Stimulated activated naive CD8-positive, alpha-beta T cell treated with anti-CD3 and anti-CD28 coated beads, Interleukin-15, amount 100 ng/mL, for 72 hours (primary cell): ENCODE results near the gene DSE.
"Not testable (repeated sequence)": the region's sequence is repeated elsewhere in the genome, so short reads cannot be mapped to it uniquely, and the experiment has no call there.

Experiments
- ATAC-seq: fragments of 150-1000 bp; cut with Tn5 transposase; 2 replicates; pipeline ENCODE4 v1.10.0; 2021; ENCODE audit warnings: mild to moderate bottlenecking, moderate library complexity
- DNase-seq, 2 donors: peaks; one replicate each; pipeline ENCODE4 v3.0.0; 2021 to 2022
- H3K27ac Mint-ChIP-seq, 2 donors: one replicate each; pipeline ENCODE4 v1.8.0; 2022; ENCODE audit warnings: mild to moderate bottlenecking in 2 of 2, mixed read lengths in 2 of 2, moderate library complexity in 2 of 2
- H3K27me3 Mint-ChIP-seq: one replicate; pipeline ENCODE4 v1.8.0; 2022; ENCODE audit warnings: mixed read lengths
- H3K4me1 Mint-ChIP-seq: one replicate; pipeline ENCODE4 v1.8.0; 2022; ENCODE audit warnings: mild to moderate bottlenecking, mixed read lengths
- H3K4me3 Mint-ChIP-seq, 2 donors: one replicate each; pipeline ENCODE4 v1.8.0; 2022; ENCODE audit warnings: mild to moderate bottlenecking in 2 of 2, mixed read lengths in 2 of 2, moderate library complexity in 1 of 2
- H3K9me3 Mint-ChIP-seq, 2 donors: one replicate each; pipeline ENCODE4 v1.8.0; 2022; ENCODE audit warnings: mixed read lengths in 2 of 2

Gene DSE

GRCh38 chr6:116370760-116371119, at the start of gene DSE:
Gene DSE, plus strand, starts transcription at chr6:116370947. Its CDS starts 28,304 bp downstream, at chr6:116399251.
- H3K27me3 Mint-ChIP-seq: peaks cover 37% of the 10 kb centered on the region
- peaks cover 16% of the 10 kb centered on the region for H3K4me1 Mint-ChIP-seq

DNA sequence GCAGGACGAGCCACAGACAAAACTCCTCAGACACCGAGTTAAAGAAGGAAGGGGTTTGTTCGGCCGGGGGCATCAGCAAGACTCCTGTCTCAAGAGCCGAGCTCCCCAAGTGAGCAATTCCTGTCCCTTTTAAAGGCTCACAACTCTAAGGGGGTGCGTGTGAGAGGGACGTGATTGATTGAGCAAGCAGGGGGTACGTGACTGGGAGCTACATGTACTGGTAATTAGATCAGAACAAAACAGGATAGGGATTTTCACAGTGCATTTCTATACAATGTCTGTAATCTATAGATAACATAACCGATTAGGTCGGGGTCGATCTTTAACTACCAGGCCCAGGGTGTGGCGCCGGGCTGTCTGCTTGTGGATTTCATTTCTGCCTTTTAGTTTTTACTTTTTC, 48.8 kb upstream of the DSE start:
- not testable (repeated sequence) for DNase-seq, H3K27ac Mint-ChIP-seq, H3K4me1 Mint-ChIP-seq, ATAC-seq, H3K4me3 Mint-ChIP-seq, H3K27me3 Mint-ChIP-seq, H3K9me3 Mint-ChIP-seq

More at GRCh38 chr6:116370760-116371119, at the start of gene DSE:
- DNase-seq (peak; percentile 36 to 49), ATAC-seq (peak; percentile 83)
- H3K9me3 Mint-ChIP-seq: no peaks in the 10 kb centered on the region
- H3K4me3 Mint-ChIP-seq: peak within 1 kb of the TSS; percentile 83
- peak within 1 kb of the TSS in 1 of 2 donors; percentile 48 for H3K27ac Mint-ChIP-seq

GRCh38 chr6:116323863-116324262, 46.9 kb upstream of the DSE start:
- no peak overlapping the region for H3K27ac Mint-ChIP-seq
- no peaks in the 10 kb centered on the region for H3K27me3 Mint-ChIP-seq
- DNase-seq (no peak), ATAC-seq (no peak)
- H3K4me1 Mint-ChIP-seq: no peaks in the 10 kb centered on the region
- no peaks in the 10 kb centered on the region for H3K9me3 Mint-ChIP-seq
- no peak overlapping the region for H3K4me3 Mint-ChIP-seq

DNA sequence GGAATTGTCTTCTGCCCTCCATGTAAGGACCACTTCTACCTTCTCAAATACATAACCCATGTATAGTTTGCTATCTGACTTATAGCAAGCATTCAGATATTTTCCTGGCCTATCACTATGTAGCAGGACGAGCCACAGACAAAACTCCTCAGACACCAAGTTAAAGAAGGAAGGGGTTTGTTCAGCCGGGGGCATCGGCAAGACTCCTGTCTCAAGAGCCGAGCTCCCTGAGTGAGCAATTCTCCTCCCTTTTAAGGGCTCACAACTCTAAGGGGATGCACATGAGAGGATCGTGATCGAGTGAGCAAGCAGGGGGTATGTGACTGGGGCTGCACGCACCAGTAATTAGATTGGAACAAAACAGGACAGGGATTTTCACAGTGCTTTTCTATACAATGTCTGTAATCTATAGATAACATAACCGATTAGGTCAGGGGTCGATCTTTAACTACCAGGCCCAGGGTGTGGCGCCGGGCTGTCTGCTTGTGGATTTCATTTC, 45.1 kb upstream of the DSE start:
- H3K9me3 Mint-ChIP-seq, H3K4me1 Mint-ChIP-seq, ATAC-seq, H3K27me3 Mint-ChIP-seq, H3K27ac Mint-ChIP-seq, DNase-seq, H3K4me3 Mint-ChIP-seq: not testable (repeated sequence)

DNA sequence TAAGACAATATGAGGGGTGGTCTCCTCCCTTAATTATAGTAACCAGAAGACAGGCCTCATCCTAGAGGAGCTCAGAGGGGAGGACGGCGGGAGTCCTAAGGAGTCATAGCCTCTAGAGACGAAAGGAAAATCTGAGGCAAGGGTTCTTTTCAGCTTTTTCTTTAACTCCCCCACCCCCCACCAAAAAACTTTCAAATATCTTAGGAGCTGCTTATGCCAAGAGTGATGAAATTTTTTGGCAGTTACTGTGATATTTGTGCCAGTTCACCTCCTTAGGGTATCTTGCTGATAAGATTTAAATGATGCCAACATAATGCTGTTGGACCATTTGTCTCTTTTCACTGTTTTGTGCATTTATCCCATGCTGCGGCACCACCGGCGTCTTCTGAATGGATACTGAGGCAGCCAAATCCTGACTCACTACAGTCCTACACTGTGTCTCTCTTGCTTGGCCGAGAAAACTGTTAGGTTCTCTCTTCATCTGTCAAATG, 44.5 kb upstream of the DSE start:
- Mint-ChIP-seq H3K27ac (no peak overlapping the region), H3K9me3 (no peaks in the 10 kb centered on the region), H3K4me3 (no peak overlapping the region), H3K4me1 (no peaks in the 10 kb centered on the region), H3K27me3 (no peaks in the 10 kb centered on the region)
- ATAC-seq (no peak), DNase-seq (no peak)

DNA sequence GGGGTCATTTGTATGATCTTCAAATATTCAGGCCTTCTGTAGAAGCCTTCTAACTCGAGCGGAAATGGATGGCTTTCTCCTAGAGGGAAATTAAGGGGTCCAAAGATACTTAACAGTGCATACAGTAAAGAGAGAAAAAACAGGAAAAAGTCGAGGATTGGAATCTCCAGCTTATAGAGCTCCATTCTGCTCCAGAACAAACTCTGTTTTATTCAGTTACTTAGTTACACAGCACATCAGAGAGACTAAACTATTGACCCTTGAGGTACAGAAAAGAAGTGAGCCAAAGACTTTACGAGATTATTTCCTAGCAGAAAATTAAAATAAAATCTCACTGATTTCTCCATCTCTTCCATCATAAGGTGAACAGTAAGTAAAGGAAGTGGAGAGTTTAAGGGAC, 43.8 kb upstream of the DSE start:
- Mint-ChIP-seq H3K4me3 (no peak overlapping the region), H3K4me1 (no peaks in the 10 kb centered on the region), H3K9me3 (no peaks in the 10 kb centered on the region), H3K27ac (no peak overlapping the region), H3K27me3 (no peaks in the 10 kb centered on the region)
- ATAC-seq (no peak), DNase-seq (no peak)

DNA sequence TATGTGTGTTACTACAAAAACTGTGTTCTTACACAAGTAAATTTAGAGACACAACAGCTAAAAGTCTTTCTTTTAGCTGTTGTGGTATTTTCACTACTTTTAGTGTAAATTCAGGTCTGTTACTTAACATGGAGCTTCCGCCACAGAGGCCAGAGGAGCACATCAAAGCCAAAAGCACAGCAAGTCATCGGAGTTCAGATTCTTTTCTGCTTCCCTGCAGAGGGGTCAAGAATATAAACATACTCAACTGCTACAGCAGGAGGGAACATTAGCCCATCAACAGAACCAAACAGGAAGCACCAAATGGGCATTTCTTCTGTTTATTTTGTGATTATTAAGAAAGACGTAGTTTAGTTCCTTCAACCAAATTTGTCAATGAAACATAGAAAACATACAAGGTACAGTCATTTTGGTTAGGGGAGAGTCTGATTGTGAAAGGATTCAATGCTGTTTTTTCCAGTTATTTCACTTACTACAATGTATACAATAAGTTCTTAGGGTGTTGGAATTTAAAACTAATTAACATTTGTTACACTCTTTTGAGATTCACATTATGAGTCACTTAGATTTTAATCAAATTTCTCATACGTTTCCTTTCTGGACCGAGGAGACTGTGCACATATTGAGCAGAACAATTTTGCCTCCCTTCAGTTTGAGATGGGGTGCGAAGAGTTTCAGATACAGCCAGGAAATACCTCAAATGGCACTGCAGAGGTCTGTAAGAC, 42.8 kb upstream of the DSE start:
- Mint-ChIP-seq H3K27me3 (no peaks in the 10 kb centered on the region), H3K4me1 (no peaks in the 10 kb centered on the region), H3K4me3 (no peak overlapping the region), H3K27ac (no peak overlapping the region), H3K9me3 (peaks cover 0 to under 1% of the 10 kb centered on the region in 2 donors)
- ATAC-seq (no peak), DNase-seq (no peak)

DNA sequence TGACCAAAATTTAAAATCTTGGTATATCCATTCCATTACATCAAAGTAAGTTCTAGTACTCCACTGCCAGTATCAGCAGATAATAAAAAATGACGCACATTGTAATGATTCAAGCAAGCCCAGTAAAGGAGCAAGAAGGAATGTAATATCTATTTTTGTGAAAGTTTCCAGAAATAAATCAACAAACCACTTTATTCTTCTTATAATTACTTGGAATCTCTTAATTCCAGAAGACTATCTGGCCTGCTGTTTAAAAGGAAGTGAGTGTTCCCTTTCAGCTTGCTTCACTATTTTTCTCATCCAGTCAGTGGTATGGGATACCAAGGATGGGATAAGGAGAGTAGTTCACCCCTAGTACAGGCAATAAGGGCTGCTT, 42.2 kb upstream of the DSE start:
- no peak overlapping the region for H3K27ac Mint-ChIP-seq
- no peak for DNase-seq
- H3K4me1 Mint-ChIP-seq: no peaks in the 10 kb centered on the region
- H3K9me3 Mint-ChIP-seq: peaks cover 0 to 4% of the 10 kb centered on the region in 2 donors
- ATAC-seq: no peak
- H3K27me3 Mint-ChIP-seq: no peaks in the 10 kb centered on the region
- no peak overlapping the region for H3K4me3 Mint-ChIP-seq

DNA sequence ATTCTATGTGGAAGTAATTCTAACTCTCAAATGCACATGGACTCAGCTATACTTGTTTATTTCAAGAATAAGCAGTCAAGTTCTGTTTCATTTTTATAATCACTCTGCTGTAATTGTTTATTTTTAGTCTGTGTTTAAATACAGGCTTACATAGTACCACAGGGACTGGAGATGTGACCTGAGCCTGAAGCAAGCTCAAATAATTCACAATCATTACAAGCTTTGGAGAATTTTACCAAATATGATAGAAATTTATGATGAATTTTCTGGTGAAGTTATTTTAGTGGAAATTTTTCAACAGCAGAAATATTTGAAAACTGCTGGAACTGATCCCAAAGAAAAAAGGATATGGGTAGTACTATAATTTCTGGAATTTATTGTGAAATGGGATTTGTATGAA, 41.6 kb upstream of the DSE start:
- Mint-ChIP-seq H3K9me3 (peaks cover 0 to 4% of the 10 kb centered on the region in 2 donors), H3K4me1 (no peaks in the 10 kb centered on the region), H3K4me3 (no peak overlapping the region), H3K27ac (no peak overlapping the region), H3K27me3 (no peaks in the 10 kb centered on the region)
- no peak for ATAC-seq
- no peak for DNase-seq

- no peaks in the 10 kb centered on the region for H3K4me1 Mint-ChIP-seq
- no peak overlapping the region for H3K27ac Mint-ChIP-seq
- no peak for ATAC-seq
- H3K4me3 Mint-ChIP-seq: no peak overlapping the region
- no peak for DNase-seq
- H3K27me3 Mint-ChIP-seq: no peaks in the 10 kb centered on the region
- H3K9me3 Mint-ChIP-seq: peaks cover 0 to 4% of the 10 kb centered on the region in 2 donors
Measured at GRCh38 chr6:116330511-116330910, 40.2 kb upstream of the DSE start.

- DNase-seq (no peak), ATAC-seq (no peak)
- no peak overlapping the region for H3K27ac Mint-ChIP-seq
- H3K27me3 Mint-ChIP-seq: no peaks in the 10 kb centered on the region
- H3K4me3 Mint-ChIP-seq: no peak overlapping the region
- H3K4me1 Mint-ChIP-seq: no peaks in the 10 kb centered on the region
- peaks cover 0 to 4% of the 10 kb centered on the region in 2 donors for H3K9me3 Mint-ChIP-seq
Measured at GRCh38 chr6:116332096-116332495, 38.7 kb upstream of the DSE start.

- not testable (repeated sequence) for H3K9me3 Mint-ChIP-seq, DNase-seq, H3K27ac Mint-ChIP-seq, H3K4me1 Mint-ChIP-seq, ATAC-seq, H3K4me3 Mint-ChIP-seq, H3K27me3 Mint-ChIP-seq
Measured at GRCh38 chr6:116334638-116335409, 35.9 kb upstream of the DSE start.

- Mint-ChIP-seq H3K4me3 (no peak overlapping the region), H3K4me1 (no peaks in the 10 kb centered on the region), H3K27ac (no peak overlapping the region), H3K27me3 (no peaks in the 10 kb centered on the region), H3K9me3 (peaks cover 0 to 4% of the 10 kb centered on the region in 2 donors)
- DNase-seq: no peak
- ATAC-seq: no peak
Measured at GRCh38 chr6:116335612-116336215, 35.0 kb upstream of the DSE start.

DNA sequence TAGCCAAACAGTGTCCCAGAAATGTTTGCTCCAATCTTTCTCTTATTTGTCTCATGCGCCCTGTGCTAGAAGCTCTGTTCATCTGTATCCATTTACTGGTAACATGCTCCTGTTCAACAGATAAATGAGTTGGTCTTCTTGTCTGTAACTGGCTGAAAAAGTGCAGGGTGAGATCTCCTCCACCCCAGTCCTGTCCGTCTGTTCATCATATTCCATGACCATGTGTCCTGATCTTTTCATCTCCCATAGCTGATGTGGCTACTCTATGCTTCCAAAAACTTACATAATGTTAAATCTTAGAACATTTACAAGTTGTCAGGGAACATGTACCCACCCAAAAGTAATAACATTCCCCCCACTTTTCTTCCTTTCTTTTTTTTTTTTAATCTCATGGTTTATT, 31.8 kb upstream of the DSE start:
- Mint-ChIP-seq H3K9me3 (peaks cover 0 to 5% of the 10 kb centered on the region in 2 donors), H3K27me3 (no peaks in the 10 kb centered on the region), H3K4me3 (no peak overlapping the region), H3K27ac (no peak overlapping the region), H3K4me1 (no peaks in the 10 kb centered on the region)
- no peak for DNase-seq
- ATAC-seq: no peak

GRCh38 chr6:116340625-116341024, 30.1 kb upstream of the DSE start:
- H3K4me3 Mint-ChIP-seq, ATAC-seq, H3K27ac Mint-ChIP-seq: not testable (repeated sequence)

DNA sequence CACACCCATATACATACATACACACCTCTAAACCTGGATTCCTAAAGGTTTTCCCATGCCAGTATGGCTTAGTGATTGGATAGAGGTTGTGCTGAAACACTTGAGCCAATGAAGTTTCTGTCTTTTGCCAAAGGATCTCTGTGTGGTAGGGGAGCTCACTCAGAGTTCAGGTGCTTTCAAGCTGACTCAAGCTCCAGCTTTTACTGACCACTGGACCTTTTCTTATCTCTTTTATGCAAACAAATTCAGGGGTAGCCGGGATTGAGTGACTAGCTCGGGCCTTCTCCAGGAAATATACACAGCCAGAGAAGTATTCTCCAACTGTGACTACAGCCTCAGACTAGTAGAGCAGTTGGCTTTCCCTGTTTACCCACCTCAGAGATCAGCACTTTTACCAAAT, 21.5 kb upstream of the DSE start:
- no peak for ATAC-seq
- Mint-ChIP-seq H3K27me3 (no peaks in the 10 kb centered on the region), H3K9me3 (peaks cover 5 to 16% of the 10 kb centered on the region in 2 donors)

More at GRCh38 chr6:116340625-116341024, 30.1 kb upstream of the DSE start:
- H3K27me3 Mint-ChIP-seq, H3K4me1 Mint-ChIP-seq, DNase-seq: not testable (repeated sequence)
- peaks cover 3 to 19% of the 10 kb centered on the region in 2 donors for H3K9me3 Mint-ChIP-seq

More for the DNA sequence above, 21.5 kb upstream of the DSE start:
- DNase-seq: no peak
- Mint-ChIP-seq H3K4me3 (no peak overlapping the region), H3K27ac (no peak overlapping the region), H3K4me1 (no peaks in the 10 kb centered on the region)
